Osteocyte (in vitro differentiated cells): ENCODE results near the gene CYB5R3. TPM values are rescaled to one million over a fixed set of nuclear protein-coding genes. Genes with fewer than 3 reads are reported as not detected.
"Not testable (repeated sequence)": the region's sequence is repeated elsewhere in the genome, so short reads cannot be mapped to it uniquely, and the experiment has no call there.

ENCODE experiments used
- DNase-seq: peaks from one replicate; pipeline ENCODE4 v3.0.0; 2021; ENCODE audit warnings: mixed read lengths; ENCODE audit not compliant: unreplicated experiment; ENCODE audit errors: extremely low spot score
- H3K27ac Mint-ChIP-seq: one replicate; pipeline ENCODE4 v1.8.0; 2021; ENCODE audit warnings: mild to moderate bottlenecking, mixed read lengths; ENCODE audit not compliant: unreplicated experiment
- H3K27me3 Mint-ChIP-seq: one replicate; pipeline ENCODE4 v1.8.0; 2021; ENCODE audit warnings: mixed read lengths; ENCODE audit not compliant: unreplicated experiment
- H3K36me3 Mint-ChIP-seq: one replicate; pipeline ENCODE4 v1.8.0; 2021; ENCODE audit warnings: mixed read lengths; ENCODE audit not compliant: unreplicated experiment
- H3K4me1 Mint-ChIP-seq: one replicate; pipeline ENCODE4 v1.8.0; 2021; ENCODE audit warnings: mixed read lengths; ENCODE audit not compliant: unreplicated experiment
- H3K4me3 Mint-ChIP-seq: one replicate; pipeline ENCODE4 v1.8.0; 2021; ENCODE audit warnings: mild to moderate bottlenecking, moderate library complexity, mixed read lengths; ENCODE audit not compliant: unreplicated experiment
- H3K9me3 Mint-ChIP-seq: one replicate; pipeline ENCODE4 v1.8.0; 2021; ENCODE audit warnings: mixed read lengths; ENCODE audit not compliant: unreplicated experiment
- CTCF ChIP-seq: fragments of 200-600 bp; sonication (generic); IDR thresholded peaks from 2 replicates; pipeline ENCODE4 v1.5.0; 2021; ENCODE audit warnings: antibody characterized with exemption, mild to moderate bottlenecking, moderate library complexity
- total RNA-seq: library from RNA; stranded (reverse); gene quantifications from 2 replicates; pipeline ENCODE4 v1.2.1, GENCODE V29; 2021

Gene CYB5R3
- total RNA-seq, 1 donor from 2014 or later, result 408 TPM

GRCh38 chr22:42621505-42622002, 27.6 kb downstream of the CYB5R3 start:
- peaks cover 63% of the 10 kb centered on the region for H3K4me1 Mint-ChIP-seq
- DNase-seq, result peak; percentile 93

GRCh38 chr22:42620084-42620483, 29.1 kb downstream of the CYB5R3 start:
- Mint-ChIP-seq H3K27ac (peak overlapping the region; percentile 91), H3K36me3 (peaks cover 11% of the 10 kb centered on the region), H3K27me3 (no peaks in the 10 kb centered on the region), H3K4me1 (peaks cover 68% of the 10 kb centered on the region), H3K4me3 (no peak overlapping the region), H3K9me3 (no peaks in the 10 kb centered on the region)
- TF ChIP-seq CTCF, result no peak
- no peak for DNase-seq

More at GRCh38 chr22:42621505-42622002, 27.6 kb downstream of the CYB5R3 start:
- Mint-ChIP-seq H3K36me3 (peaks cover 17% of the 10 kb centered on the region), H3K4me3 (peak overlapping the region; percentile 33), H3K27ac (peak overlapping the region; percentile 91), H3K27me3 (no peaks in the 10 kb centered on the region), H3K9me3 (no peaks in the 10 kb centered on the region)
- TF ChIP-seq CTCF, result peak; percentile 92

GRCh38 chr22:42619261-42620063, 29.7 kb downstream of the CYB5R3 start:
- H3K9me3 Mint-ChIP-seq, result no peaks in the 10 kb centered on the region
- H3K27me3 Mint-ChIP-seq, result no peaks in the 10 kb centered on the region
- peaks cover 11% of the 10 kb centered on the region for H3K36me3 Mint-ChIP-seq
- H3K4me1 Mint-ChIP-seq, result peaks cover 62% of the 10 kb centered on the region
- H3K4me3 Mint-ChIP-seq, result no peak overlapping the region
- DNase-seq, result no peak
- TF ChIP-seq CTCF, result no peak
- no peak overlapping the region for H3K27ac Mint-ChIP-seq

GRCh38 chr22:42617155-42617983, 31.8 kb downstream of the CYB5R3 start:
- H3K9me3 Mint-ChIP-seq, result no peaks in the 10 kb centered on the region
- H3K27me3 Mint-ChIP-seq, result no peaks in the 10 kb centered on the region
- H3K4me1 Mint-ChIP-seq, result peaks cover 63% of the 10 kb centered on the region
- peak overlapping the region; percentile 100 for H3K27ac Mint-ChIP-seq
- H3K4me3 Mint-ChIP-seq, result no peak overlapping the region
- DNase-seq, result no peak
- TF ChIP-seq CTCF, result no peak
- peaks cover 8% of the 10 kb centered on the region for H3K36me3 Mint-ChIP-seq

- Mint-ChIP-seq H3K4me1 (peaks cover 61% of the 10 kb centered on the region), H3K36me3 (peaks cover 14% of the 10 kb centered on the region), H3K27ac (peak overlapping the region; percentile 100), H3K4me3 (peak overlapping the region; percentile 84)
- DNase-seq, H3K27me3 Mint-ChIP-seq, H3K9me3 Mint-ChIP-seq: not testable (repeated sequence)
These were observed 33.4 kb downstream of the CYB5R3 start for GRCh38 chr22:42615860-42616175.
